GM18508 (cell line): ENCODE measurements around the gene TRIM38.
A peak's percentile ranks its signal among the peaks of the same experiment; 100 is the strongest.
"Not testable (repeated sequence)": the region's sequence is repeated elsewhere in the genome, so short reads cannot be mapped to it uniquely, and the experiment has no call there.

Experiments used
- ATAC-seq: cut with Tn5 transposase; IDR thresholded peaks from one replicate; pipeline ENCODE4 v1.9.1; 2021; ENCODE audit warnings: moderate number of reproducible peaks; ENCODE audit not compliant: insufficient read depth, unreplicated experiment

The TRIM38 gene

GRCh38 chr6:25966711-25967110 lies 4.1 kb downstream of the TRIM38 start:
- no peak for ATAC-seq

GRCh38 chr6:25968769-25969168 lies 6.2 kb downstream of the TRIM38 start:
- ATAC-seq: no peak

DNA sequence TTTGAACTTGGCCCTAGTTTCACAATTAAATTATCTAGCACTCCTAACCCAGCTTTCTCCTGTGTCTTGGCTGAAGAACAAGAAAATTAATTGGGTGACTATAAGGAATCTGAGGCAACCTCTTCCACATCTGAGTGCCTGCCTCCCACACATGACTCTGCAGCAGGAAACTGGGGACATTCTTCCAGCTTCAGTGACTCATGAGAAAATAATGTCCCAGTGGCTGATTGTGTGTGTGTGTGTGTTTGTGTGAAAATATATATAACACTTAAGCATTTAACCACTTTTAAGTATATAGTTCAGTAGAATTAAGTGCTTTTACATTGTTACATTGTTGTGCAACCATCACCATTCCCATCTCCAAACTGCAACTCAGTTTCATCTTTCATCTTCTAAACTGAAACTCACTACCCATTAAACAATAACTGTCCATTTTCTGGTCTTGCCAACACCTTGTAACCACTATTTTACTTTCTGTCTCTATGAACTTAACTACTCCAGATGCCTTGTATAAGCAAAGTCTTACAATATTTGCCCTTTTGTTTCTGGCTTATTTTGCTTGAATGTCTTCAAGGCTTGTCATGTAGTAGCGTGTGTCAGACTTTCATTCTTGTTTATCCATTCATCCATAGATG lies 8.7 kb downstream of the TRIM38 start:
- no peak for ATAC-seq

GRCh38 chr6:25972128-25972527 lies 9.5 kb downstream of the TRIM38 start:
- no peak for ATAC-seq

DNA sequence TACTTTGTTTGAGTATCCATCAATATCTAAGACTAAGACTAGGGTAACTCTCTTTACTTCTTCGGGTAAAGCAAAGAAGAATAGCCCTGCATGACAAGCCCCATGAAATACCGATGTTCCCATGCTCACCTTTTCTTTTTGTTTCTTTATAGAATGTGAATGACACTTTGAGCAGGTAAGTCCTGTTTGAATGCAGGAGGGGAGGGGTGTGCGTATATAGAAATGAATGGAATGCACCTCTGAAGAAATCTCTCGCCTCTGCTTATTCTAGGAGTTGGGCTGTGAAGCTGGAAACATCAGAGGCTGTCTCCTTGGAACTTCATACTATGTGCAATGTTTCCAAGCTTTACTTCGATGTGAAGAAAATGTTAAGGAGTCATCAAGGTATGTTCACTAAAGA lies 10.3 kb downstream of the TRIM38 start:
- ATAC-seq: no peak

DNA sequence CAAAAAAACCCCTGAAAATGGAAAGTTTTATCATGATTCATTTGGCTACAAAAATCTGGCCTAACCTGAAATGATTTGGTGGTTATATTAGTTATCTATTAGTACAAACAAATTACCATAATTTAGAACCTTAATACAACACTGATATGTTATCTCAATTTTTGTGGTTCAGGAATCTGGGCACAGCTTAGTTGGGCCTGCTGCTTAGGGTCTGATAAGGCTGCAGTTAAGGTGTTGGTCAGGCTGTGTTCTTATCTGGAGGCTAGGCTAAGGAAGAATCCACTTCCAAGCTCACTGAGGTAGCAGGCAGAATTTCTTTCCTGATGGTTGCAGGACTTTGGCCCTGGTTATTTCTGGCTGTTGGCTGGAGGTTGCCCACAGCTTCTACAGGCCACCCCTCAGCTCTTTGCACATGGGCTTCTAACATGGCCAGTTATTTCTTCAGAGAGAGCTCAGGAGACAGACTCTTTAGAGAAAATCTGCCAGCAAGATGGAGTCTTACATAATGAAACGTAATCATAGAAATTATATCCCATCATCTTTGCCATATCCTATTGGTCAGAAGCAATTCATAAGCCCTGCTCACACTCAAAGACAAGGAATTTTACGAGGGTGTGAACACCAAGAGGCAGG lies 11.4 kb downstream of the TRIM38 start:
- no peak for ATAC-seq

GRCh38 chr6:25975923-25976560 lies 13.4 kb downstream of the TRIM38 start:
- no peak for ATAC-seq

DNA sequence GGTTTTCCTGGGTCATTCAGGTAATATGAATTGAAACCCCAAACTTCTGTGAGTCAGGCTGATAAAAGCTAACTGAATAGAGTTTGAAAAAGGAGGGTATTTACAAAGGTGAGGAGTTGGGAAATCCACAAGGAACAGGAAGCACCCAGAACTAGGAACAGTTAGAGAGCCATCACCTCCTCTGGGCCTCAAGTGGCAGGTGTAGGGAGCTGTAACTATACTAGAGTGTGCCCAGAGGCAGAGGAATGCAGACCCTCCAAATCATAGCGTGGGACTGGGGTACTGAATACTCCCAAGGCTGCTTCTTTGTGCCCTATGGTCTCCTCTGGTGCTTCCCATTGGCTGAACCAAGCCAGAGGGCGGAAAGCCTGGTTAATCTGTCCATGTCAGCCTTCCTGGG lies 18.3 kb downstream of the TRIM38 start:
- no peak for ATAC-seq

DNA sequence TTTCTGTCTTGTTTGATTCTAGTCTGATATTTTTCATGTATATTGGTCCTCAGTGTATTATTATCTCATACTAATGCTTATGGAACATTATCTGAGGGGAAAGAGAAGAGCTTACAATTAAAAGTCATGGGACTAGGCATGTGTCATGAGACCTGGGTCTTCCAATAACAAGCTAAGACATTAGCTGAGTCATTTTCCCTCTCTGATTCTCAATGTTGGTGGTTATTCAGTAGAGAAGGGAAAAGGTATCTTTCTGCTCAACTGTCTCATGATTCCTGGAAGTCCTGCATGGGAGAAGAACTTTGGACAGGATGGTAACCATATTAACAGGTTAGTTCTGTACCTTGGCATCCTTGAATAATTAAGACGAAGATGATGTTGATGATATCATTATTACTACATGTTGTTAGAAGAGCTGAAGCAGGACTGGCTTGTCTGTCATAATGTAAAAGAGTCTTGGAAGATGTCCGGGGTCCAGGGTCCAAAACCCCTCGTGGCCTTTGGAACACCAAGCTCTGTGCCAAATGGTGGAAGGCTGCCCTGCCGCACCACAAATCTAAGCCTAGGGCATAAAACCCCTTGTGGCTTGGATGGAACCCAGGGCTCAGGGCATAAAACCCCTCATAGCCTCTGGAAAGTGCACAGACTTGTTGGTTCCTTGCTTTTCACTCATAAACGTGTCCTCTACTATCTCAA lies 19.1 kb downstream of the TRIM38 start:
- ATAC-seq: no peak

DNA sequence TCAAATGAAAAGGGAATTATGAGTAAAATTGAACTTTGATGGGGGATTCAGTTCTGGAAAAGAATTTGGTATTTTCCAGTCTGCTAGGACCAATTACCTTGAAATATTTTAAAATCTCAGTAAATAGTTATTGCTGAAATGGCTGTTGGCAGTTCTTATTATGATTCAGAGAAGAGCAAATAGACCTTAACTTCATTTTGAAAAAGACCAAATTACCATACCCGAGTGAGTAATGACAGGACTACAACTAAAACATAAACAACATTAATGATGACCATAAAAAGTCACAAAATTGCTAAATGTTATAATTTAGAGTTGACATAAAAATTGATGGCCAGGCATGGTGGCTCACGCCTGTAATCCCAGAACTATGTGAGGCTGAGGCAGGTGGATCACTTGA lies 21.7 kb downstream of the TRIM38 start:
- ATAC-seq: no peak

DNA sequence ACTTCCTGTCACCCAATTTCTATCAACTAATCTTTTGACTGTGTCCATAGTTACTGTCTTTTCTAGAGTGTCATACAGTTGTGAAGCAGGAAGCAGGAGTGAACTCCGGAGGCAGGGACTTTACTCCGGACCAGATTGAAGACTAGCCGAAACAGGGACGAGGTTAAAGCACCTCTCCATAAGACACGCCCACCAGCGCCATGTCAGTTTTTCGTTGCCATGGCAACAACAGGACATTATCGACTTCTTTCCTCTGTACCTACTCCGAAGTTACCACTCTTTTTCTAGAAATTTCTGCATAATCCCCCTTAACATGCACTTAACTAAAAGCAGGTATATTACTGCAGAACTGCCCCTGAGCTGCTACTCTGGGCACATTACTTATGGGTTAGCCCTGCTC lies 25.2 kb downstream of the TRIM38 start:
- no peak for ATAC-seq

GRCh38 chr6:25990172-25990873 lies 27.7 kb downstream of the TRIM38 start:
- ATAC-seq: no peak

DNA sequence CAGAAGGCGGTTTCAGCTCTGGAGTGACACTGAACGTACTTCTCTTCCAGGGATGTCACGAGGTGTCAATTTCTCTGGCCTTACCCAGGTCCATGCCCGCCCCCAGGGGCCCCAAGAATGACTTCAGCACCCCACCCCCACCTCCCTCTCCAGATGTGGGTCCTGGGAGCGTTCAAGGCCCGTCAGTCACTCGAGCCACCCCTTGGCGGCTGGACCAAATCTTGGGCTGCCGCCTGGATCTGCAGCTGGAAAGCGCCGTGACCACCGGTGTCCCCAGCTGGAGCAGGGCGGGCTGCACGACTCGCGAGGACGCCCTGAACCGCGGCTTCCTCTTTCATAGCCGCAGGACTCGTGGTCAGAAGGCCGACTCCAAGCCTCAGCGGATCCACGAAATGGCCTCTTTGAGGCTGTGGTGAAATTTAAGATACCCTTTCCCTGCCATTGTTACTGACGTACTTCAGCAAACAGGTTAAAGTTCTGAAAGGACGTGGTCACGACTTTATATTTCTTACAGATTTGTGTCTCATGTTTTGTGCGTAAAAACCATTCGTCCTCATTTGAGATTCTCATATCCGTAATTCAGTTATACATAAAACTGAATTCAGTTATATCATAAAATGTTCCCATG lies 29.3 kb downstream of the TRIM38 start:
- no peak for ATAC-seq

GRCh38 chr6:25992413-25993340 lies 30.1 kb downstream of the TRIM38 start:
- ATAC-seq: peak; percentile 54

DNA sequence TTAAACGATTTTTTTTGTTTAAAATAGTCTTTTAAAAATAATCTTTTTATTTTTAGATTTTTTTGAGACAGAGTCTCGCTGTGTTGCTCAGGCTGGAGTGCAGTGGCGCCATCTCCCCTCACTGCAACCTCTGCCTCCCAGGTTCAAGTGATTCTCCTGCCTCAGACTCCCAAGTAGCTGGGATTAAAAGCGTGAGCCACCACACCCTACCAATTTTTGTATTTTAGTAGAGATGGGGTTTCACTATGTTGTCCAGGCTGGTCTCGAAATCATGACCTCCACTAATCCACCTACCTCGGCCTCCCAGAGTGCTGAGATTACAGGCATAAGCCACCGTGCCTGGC lies 30.7 kb downstream of the TRIM38 start:
- ATAC-seq: not testable (repeated sequence)

GRCh38 chr6:25995507-25995906 lies 32.9 kb downstream of the TRIM38 start:
- no peak for ATAC-seq

GRCh38 chr6:25997921-25998320 lies 35.3 kb downstream of the TRIM38 start:
- no peak for ATAC-seq

DNA sequence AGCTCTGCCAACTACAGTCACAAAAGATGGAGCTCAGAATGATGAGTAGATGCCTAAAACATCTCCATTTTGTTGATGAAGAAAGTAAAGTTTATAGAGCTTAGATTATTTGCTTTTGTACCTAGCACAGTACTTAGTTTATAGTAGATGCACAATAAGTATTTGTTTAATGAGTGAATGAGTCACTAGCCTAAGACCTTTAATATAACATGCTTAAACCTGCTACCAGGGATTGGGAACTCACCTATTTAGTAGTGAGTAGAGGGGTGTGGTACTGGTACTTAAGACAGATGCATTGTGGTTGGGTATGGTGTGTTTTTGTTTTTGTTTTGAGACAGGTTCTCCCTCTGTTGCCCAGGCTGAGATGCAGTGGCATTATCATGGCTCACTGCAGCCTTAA lies 35.8 kb downstream of the TRIM38 start:
- ATAC-seq: no peak

DNA sequence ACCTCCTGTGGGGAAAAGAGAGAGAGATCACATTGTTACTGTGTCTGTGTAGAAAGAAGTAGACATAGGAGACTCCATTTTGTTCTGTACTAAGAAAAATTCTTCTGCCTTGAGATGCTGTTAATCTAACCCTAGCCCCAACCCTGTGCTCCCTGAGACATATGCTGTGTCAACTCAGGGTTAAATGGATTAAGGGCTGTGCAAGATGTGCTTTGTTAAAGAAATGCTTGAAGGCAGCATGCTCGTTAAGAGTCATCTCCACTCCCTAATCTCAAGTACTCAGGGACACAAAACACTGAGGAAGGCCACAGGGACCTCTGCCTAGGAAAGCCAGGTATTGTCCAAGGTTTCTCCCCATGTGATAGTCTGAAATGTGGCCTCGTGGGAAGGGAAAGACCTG lies 36.6 kb downstream of the TRIM38 start:
- not testable (repeated sequence) for ATAC-seq
